CD4-positive, alpha-beta T cell treated with Interleukin-10 for 1 hour (primary cell): Measurements from ENCODE around the gene DNASE1L1.
A peak's percentile ranks its signal among the peaks of the same experiment; 100 is the strongest.

Experiments
- DNase-seq: peaks from one replicate; pipeline ENCODE4 v3.0.0-alpha.2; 2020

DNASE1L1 gene

DNA sequence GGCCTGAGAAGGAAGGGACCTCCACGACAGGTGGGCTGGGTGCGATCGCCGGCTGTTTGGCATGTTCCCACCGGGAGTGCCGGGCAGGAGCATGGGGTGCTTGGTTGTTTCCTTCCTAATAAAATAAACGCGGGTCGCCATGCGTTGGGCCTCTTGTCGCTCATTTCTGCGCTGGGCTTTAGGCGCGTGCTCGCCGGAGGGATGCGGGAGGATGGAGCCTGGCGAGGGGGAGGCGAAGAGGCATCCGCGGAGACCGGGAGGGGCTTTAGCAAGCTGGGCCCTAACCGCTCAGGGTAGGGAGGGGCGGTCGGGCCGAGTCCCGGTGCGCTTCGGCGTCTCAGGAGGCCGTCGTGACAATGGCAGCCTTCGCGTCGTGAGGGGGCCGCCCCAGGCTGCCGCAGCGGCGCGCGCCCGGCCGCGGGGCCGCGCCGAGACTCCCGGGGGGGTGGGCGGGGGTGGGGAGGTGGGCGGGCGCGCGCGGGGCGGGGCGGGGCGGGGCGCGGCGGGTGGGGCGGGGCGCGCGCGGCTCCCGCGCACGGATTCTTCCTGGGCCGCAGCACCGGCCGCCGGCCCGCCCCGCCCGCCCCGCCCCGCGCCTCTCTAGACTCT is 27.4 kb upstream of the DNASE1L1 start:
- DNase-seq = peak; percentile 74

DNA sequence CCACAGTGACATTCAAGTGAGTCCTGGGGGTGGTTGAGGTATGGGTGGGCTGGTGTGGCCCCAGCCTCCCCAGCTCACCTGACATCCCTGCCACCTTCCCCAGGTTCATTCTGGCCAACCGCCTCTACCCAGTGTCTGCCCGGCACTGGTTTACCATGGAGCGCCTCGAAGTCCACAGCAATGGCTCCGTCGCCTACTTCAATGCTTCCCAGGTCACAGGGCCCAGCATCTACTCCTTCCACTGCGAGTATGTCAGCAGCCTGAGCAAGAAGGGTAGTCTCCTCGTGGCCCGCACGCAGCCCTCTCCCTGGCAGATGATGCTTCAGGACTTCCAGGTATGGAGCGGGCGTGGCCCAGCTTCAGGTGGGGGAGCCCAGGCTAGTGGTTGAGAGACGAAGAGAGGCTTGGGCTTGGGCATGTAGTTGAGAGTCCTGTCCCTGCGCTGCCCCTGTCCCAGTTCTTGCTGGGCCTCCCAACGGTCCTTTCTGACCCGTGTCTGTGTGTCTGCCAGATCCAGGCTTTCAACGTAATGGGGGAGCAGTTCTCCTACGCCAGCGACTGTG is 26.2 kb upstream of the DNASE1L1 start:
- DNase-seq = no peak

GRCh38 chrX:154434394-154435168 is 25.5 kb upstream of the DNASE1L1 start:
- DNase-seq = no peak

- no peak for DNase-seq
These were observed 24.6 kb upstream of the DNASE1L1 start for GRCh38 chrX:154433605-154434004.

- DNase-seq = no peak
These were observed 23.2 kb upstream of the DNASE1L1 start for GRCh38 chrX:154432210-154432609.

GRCh38 chrX:154431341-154431740 is 22.3 kb upstream of the DNASE1L1 start:
- DNase-seq = no peak

DNA sequence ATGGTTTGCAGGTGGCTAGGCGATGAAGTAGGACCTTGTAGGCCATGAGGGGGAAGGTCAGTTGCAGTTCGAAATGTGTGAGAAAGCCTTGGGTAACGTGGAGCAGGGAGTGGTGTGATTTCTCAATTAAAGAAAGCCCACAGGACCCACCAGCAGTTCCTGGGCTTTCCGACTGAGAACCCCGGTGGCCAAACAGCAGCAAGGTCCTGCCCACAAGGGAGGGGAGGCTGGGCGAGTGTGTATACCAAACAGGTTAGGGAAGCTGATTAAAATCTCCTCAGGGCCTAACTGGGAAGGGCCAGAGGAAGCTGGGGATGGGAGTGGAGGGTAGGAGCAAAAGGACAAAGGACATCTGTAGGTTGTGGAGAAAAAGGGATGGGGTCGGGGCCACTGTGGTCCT is 21.9 kb upstream of the DNASE1L1 start:
- DNase-seq = no peak

- no peak for DNase-seq
These were observed 21.4 kb upstream of the DNASE1L1 start for GRCh38 chrX:154430479-154430878.

- DNase-seq = no peak
These were observed 20.7 kb upstream of the DNASE1L1 start for GRCh38 chrX:154429711-154430110.

DNA sequence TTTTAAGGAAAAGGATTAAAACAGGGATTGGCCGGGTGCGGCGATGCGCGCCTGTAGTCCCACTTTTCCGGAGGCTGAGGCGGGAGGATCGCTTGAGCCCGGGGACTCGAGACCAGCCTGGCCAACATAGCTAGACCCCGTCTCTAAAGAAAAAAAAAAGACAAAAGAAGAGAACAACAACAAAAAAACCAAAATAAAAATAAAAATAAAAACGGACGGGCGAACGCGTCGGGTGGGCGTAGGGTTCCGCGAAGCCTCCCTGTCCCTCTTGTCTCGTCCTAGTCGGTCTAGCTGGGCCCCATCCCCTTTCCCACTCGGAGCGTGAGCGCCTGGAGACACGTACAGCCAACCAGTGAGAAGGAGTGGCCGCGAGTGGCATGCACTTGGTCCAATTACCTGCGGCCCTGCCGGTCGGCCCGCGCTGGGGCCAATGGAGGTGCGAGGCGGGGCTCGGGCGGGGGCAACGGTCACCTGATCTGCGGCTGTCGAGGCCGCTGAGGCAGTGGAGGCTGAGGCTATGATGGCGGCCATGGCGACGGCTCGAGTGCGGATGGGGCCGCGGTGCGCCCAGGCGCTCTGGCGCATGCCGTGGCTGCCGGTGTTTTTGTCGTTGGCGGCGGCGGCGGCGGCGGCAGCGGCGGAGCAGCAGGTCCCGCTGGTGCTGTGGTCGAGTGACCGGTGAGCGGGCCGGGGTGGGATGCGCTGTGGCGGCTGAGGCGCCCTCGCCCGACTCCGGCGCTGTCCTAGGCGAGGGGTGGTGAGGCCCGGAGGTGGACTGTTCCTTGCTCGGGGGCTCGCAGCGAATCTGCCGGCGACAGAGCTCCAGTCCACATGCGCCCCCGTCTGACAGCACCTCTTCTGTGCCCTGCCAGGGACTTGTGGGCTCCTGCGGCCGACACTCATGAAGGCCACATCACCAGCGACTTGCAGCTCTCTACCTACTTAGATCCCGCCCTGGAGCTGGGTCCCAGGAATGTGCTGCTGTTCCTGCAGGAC is 19.4 kb upstream of the DNASE1L1 start, which contains the start of gene ATP6AP1:
ATP6AP1 (plus strand) TSS at position 502 of the 996 bp plus-strand sequence; CDS start at position 518, 16 bp downstream.
- DNase-seq = peak; percentile 91

- DNase-seq = no peak
These were observed 18.1 kb upstream of the DNASE1L1 start for GRCh38 chrX:154426916-154427770.

GRCh38 chrX:154420402-154420756 is 11.3 kb upstream of the DNASE1L1 start:
- no peak for DNase-seq

DNA sequence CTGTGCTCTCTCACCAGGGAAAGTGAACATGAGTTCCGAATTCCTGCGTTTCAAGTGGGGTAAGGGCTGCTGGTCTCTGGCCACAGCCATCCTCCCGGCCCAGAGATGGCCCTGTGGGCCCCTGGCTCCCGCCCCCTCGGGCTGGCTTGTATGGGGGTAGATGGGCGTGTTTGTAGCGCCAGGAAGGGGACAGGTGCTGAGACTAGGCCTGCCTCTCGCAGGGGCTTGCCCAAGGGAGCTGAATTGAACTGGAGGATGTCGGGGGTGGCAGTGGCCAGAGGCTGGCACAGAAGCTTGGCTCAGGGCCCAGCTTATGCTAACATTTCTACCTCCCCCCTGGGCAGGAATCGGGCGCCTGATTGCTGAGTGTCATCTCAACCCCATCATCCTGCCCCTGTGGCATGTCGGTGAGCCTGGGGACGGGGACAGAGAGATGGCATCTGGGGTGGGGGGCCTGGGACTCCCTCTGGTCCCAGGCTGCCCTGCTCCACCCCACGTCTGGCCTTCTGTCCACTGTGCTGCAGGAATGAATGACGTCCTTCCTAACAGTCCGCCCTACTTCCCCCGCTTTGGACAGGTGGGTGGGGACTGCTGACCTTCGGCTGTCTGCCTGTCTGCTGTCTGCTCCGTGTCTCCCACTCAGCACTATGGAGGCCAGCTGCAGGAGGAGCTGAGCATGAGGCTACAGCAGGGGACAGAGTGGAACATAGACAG is 10.8 kb upstream of the DNASE1L1 start:
- no peak for DNase-seq

- no peak for DNase-seq
These were observed 10.1 kb upstream of the DNASE1L1 start for GRCh38 chrX:154419189-154419588.

- DNase-seq = no peak
These were observed 8.1 kb upstream of the DNASE1L1 start for GRCh38 chrX:154417157-154417556.

DNA sequence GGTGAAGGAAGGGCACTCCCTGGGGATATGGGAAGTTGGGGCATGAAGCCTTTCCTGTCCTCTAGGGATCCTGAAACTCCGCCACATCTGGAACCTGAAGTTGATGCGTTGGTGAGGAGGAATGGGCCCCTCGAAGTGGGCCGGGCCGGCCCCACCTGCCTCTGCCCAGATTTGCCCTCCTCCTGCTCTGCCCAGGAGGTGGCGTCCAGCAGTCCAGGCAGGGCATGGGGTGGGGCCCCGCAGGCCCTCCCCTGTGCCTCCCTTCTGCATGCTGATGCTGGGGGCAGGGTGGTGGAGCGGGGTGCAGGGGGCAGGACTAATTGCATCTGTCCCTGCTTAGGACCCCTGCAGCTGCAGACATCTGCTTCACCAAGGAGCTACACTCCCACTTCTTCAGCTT is 4.1 kb upstream of the DNASE1L1 start:
- DNase-seq = no peak

GRCh38 chrX:154412468-154412867 is 3.4 kb upstream of the DNASE1L1 start:
- DNase-seq = peak; percentile 56

GRCh38 chrX:154411981-154412340 is 2.9 kb upstream of the DNASE1L1 start:
- peak; percentile 67 for DNase-seq

DNA sequence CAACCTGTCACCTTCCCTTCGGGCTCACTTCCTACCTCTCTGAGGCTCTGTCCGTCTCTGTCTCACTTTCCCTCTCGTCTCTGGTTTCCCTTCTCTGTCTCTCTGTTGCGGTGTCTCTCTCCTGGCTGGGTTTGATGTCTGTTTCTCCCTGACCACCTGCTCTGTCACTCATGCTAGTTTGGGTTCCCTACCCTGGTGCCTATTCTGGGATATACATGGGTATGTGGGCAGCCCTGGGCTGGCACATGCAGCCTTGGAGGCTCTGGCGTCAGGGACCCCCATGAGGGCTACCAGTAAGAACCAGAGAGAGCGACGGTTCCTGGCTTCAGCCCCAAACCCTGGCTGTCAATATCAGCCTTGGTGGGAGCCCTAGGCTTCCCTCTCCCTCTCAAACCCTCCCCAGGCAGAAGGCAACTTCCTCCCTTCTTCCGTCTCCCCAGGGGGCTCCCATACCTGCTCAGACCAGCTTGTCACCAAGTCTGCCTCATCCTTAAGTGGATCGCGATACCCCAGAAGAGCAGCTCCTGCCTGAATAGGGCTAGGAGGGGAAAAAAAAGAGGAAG is 314 bp downstream of the DNASE1L1 start:
- no peak for DNase-seq

GRCh38 chrX:154404625-154405192 is 4.3 kb downstream of the DNASE1L1 start:
- DNase-seq = no peak

- no peak for DNase-seq
These were observed 5.2 kb downstream of the DNASE1L1 start for GRCh38 chrX:154403858-154404257.
